H1 (cell line): ENCODE data around the gene CHST1. TPM values are rescaled to one million over a fixed set of nuclear protein-coding genes. Genes with fewer than 3 reads are reported as not detected.

Experiments used
- CTCF ChIA-PET: fragments of 300-600 bp; sonication (Branson Sonifier 250); formaldehyde crosslinking; loops from one replicate; lab custom pipeline; 2021; ENCODE audit not compliant: partially characterized antibody; lab: Charles Lee
- POLR2A ChIA-PET: fragments of 300-600 bp; sonication (Branson Sonifier 250); formaldehyde crosslinking; loops from one replicate; lab custom pipeline; 2021; ENCODE audit warnings: inconsistent platforms; ENCODE audit not compliant: partially characterized antibody; lab: Charles Lee
- DNase-seq, 2 experiments: peaks; one replicate each; pipeline versions ENCODE4 v3.0.0 to v3.0.0-alpha.2; 2010 to 2022; ENCODE audit warnings: low spot score in 2 of 2, low read depth in 1 of 2, mixed read lengths in 1 of 2
- FAIRE-seq: peaks from 2 replicates; lab custom pipeline; 2011; peaks lifted over from hg19 to GRCh38; lab: Jason Lieb, UNC
- H2AFZ ChIP-seq: 2 replicates; pipeline ENCODE4 v1.8.1; 2012; ENCODE audit warnings: low read length, inconsistent platforms
- H2AK5ac ChIP-seq: 2 replicates; pipeline ENCODE4 v1.6.1; 2013; ENCODE audit warnings: low read depth, low read length
- H2BK120ac ChIP-seq: replicated peaks from 2 replicates; pipeline ENCODE3; 2013; ENCODE audit warnings: low read depth, low read length, inconsistent platforms
- H2BK12ac ChIP-seq: 2 replicates; pipeline ENCODE4 v1.6.1; 2013; ENCODE audit warnings: low read depth, low read length
- H2BK15ac ChIP-seq: 2 replicates; pipeline ENCODE4 v1.6.1; 2013; ENCODE audit warnings: low read length
- H2BK20ac ChIP-seq: 2 replicates; pipeline ENCODE4 v1.6.1; 2013; ENCODE audit warnings: low read length
- H2BK5ac ChIP-seq: 2 replicates; pipeline ENCODE4 v1.6.1; 2013; ENCODE audit warnings: low read depth, low read length
- H3K14ac ChIP-seq: 2 replicates; pipeline ENCODE4 v1.6.1; 2013; ENCODE audit warnings: inconsistent platforms; ENCODE audit not compliant: insufficient read length
- H3K18ac ChIP-seq: 2 replicates; pipeline ENCODE4 v1.6.1; 2013; ENCODE audit warnings: low read length; ENCODE audit errors: extremely low read depth
- H3K23ac ChIP-seq: 2 replicates; pipeline ENCODE4 v1.6.1; 2013; ENCODE audit warnings: inconsistent platforms; ENCODE audit not compliant: insufficient read length
- H3K23me2 ChIP-seq: 2 replicates; pipeline ENCODE4 v1.6.1; 2013; ENCODE audit warnings: low read depth, low read length
- H3K27ac ChIP-seq: 2 replicates; pipeline ENCODE4 v1.6.1; 2011; ENCODE audit warnings: low read depth, low read length, inconsistent platforms
- H3K27me3 ChIP-seq, 4 experiments: replicated peaks in 1 of 4; 1 replicate in 1 of 4; 2 replicates in 3 of 4; pipeline versions ENCODE4 v1.6.1 to v1.8.1; 2011 to 2013; ENCODE audit warnings: low read length in 3 of 4, mild to moderate bottlenecking in 3 of 4, inconsistent platforms in 2 of 4, mixed read lengths in 2 of 4, moderate library complexity in 1 of 4; ENCODE audit not compliant: control insufficient read depth in 3 of 4, insufficient read depth in 3 of 4; ENCODE audit errors: extremely low read depth in 1 of 4
- H3K36me3 ChIP-seq, 4 experiments: 2 replicates each; pipeline versions ENCODE4 v1.6.1 to v1.8.1; 2011 to 2013; ENCODE audit warnings: mild to moderate bottlenecking in 4 of 4, low read length in 3 of 4, moderate library complexity in 2 of 4, control low read depth in 1 of 4, inconsistent platforms in 1 of 4; ENCODE audit not compliant: insufficient read depth in 4 of 4, control insufficient read depth in 2 of 4
- H3K4ac ChIP-seq: replicated peaks from 2 replicates; pipeline ENCODE3; 2013; ENCODE audit warnings: low read length, low read depth, mixed read lengths, inconsistent platforms; ENCODE audit not compliant: insufficient read length
- H3K4me1 ChIP-seq, 4 experiments: replicated peaks in 1 of 4; 1 replicate in 1 of 4; 2 replicates in 3 of 4; pipeline versions ENCODE4 v1.6.1 to v1.8.1; 2011 to 2013; ENCODE audit warnings: low read length in 3 of 4, inconsistent platforms in 2 of 4, mixed read lengths in 1 of 4; ENCODE audit not compliant: insufficient read depth in 4 of 4, control insufficient read depth in 3 of 4
- H3K4me2 ChIP-seq, 2 experiments: 2 replicates each; pipeline versions ENCODE4 v1.6.1 to v1.8.1; 2011 to 2013; ENCODE audit warnings: low read depth in 2 of 2, low read length in 2 of 2, control low read depth in 1 of 2, inconsistent platforms in 1 of 2, mild to moderate bottlenecking in 1 of 2; ENCODE audit not compliant: insufficient read depth in 1 of 2
- H3K4me3 ChIP-seq, 4 experiments: fragments of 200-600, 300-600 bp in 1 of 4; sonication (generic), shearing (Covaris generic), sonication (Bioruptor Twin) in 1 of 4; 2 replicates each; pipeline versions ENCODE4 v1.5.1 to v1.8.1; 2011 to 2016; ENCODE audit warnings: low read length in 4 of 4, low read depth in 3 of 4, control low read depth in 2 of 4, inconsistent platforms in 2 of 4, mild to moderate bottlenecking in 2 of 4, mixed read lengths in 1 of 4, moderate library complexity in 1 of 4; ENCODE audit not compliant: insufficient read depth in 2 of 4; ENCODE audit errors: extremely low read depth in 1 of 4
- H3K56ac ChIP-seq: replicated peaks from 2 replicates; pipeline ENCODE3; 2013; ENCODE audit warnings: low read depth, mild to moderate bottlenecking, mixed read lengths, low read length, inconsistent platforms; ENCODE audit not compliant: insufficient read length
- H3K79me1 ChIP-seq: 2 replicates; pipeline ENCODE4 v1.6.1; 2013; ENCODE audit warnings: low read depth, low read length, control low read depth
- H3K79me2 ChIP-seq, 2 experiments: 2 replicates each; pipeline versions ENCODE4 v1.6.1 to v1.8.1; 2012 to 2013; ENCODE audit warnings: low read length in 2 of 2, mild to moderate bottlenecking in 2 of 2, inconsistent platforms in 1 of 2; ENCODE audit not compliant: insufficient read depth in 2 of 2, control insufficient read depth in 1 of 2
- H3K9ac ChIP-seq, 4 experiments: replicated peaks in 1 of 4; 1 replicate in 1 of 4; 2 replicates in 3 of 4; pipeline versions ENCODE4 v1.6.1 to v1.8.1; 2011 to 2013; ENCODE audit warnings: low read depth in 3 of 4, low read length in 3 of 4, control low read depth in 2 of 4, mild to moderate bottlenecking in 2 of 4, moderate library complexity in 2 of 4, inconsistent platforms in 1 of 4; ENCODE audit errors: extremely low read depth in 1 of 4
- H3K9me3 ChIP-seq, 2 experiments: 2 replicates each; pipeline versions ENCODE4 v1.6.1 to v1.8.1; 2012 to 2013; ENCODE audit warnings: mild to moderate bottlenecking in 2 of 2, moderate library complexity in 2 of 2, control low read depth in 1 of 2, inconsistent platforms in 1 of 2, low read depth in 1 of 2, low read length in 1 of 2, mixed read lengths in 1 of 2; ENCODE audit not compliant: insufficient read depth in 2 of 2
- H4K20me1 ChIP-seq, 2 experiments: replicated peaks in 1 of 2; 2 replicates each; pipeline versions ENCODE3 to v1.8.1; 2011 to 2013; ENCODE audit warnings: inconsistent platforms in 2 of 2, low read length in 2 of 2, mild to moderate bottlenecking in 1 of 2; ENCODE audit not compliant: insufficient read depth in 2 of 2, control insufficient read depth in 1 of 2
- H4K5ac ChIP-seq: 2 replicates; pipeline ENCODE4 v1.6.1; 2013; ENCODE audit warnings: low read length, low read depth, mixed read lengths, inconsistent platforms; ENCODE audit not compliant: insufficient read length
- H4K8ac ChIP-seq: 2 replicates; pipeline ENCODE4 v1.8.0; 2013; ENCODE audit warnings: mild to moderate bottlenecking, moderate library complexity, low read length, inconsistent platforms; ENCODE audit not compliant: insufficient read depth; ENCODE audit errors: extremely low read depth
- H4K91ac ChIP-seq: replicated peaks from 2 replicates; pipeline ENCODE3; 2013; ENCODE audit warnings: low read length, mixed read lengths, inconsistent platforms; ENCODE audit not compliant: insufficient read length
- ASH2L ChIP-seq: fragments of 200-600, 300-600 bp; sonication (generic); IDR thresholded peaks from one replicate; pipeline ENCODE4 v1.7.1; 2017; ENCODE audit warnings: low read length
- EP300 ChIP-seq, 2 experiments: IDR thresholded peaks; 1 replicate in 1 of 2; 2 replicates in 1 of 2; pipeline ENCODE4 v1.6.1; 2011 to 2012; ENCODE audit warnings: low read depth in 2 of 2, low read length in 2 of 2, mild to moderate bottlenecking in 2 of 2, borderline replicate concordance in 1 of 2, inconsistent platforms in 1 of 2, moderate library complexity in 1 of 2
- JUN ChIP-seq: IDR thresholded peaks from 2 replicates; pipeline ENCODE4 v1.6.1; 2011; ENCODE audit warnings: low read depth, mild to moderate bottlenecking, improper control_type of control experiment, low read length
- KDM4A ChIP-seq: IDR thresholded peaks from one replicate; pipeline ENCODE4 v1.7.1; 2012; ENCODE audit warnings: low read depth, mild to moderate bottlenecking, moderate library complexity, low read length, inconsistent platforms; ENCODE audit not compliant: severe bottlenecking
- KDM5A ChIP-seq: fragments of 200-600 bp; IDR thresholded peaks from 2 replicates; pipeline ENCODE4 v1.7.1; 2012; ENCODE audit warnings: mild to moderate bottlenecking, low read length, inconsistent platforms, mixed read lengths
- MAFK ChIP-seq: IDR thresholded peaks from 2 replicates; pipeline ENCODE4 v1.6.1; 2012; ENCODE audit warnings: low read depth, mild to moderate bottlenecking, improper control_type of control experiment, low read length
- RAD21 ChIP-seq, 2 experiments: IDR thresholded peaks in 1 of 2; conservative IDR thresholded peaks in 1 of 2; 2 replicates each; pipeline ENCODE4 v1.6.1; 2011; ENCODE audit warnings: low read depth in 2 of 2, low read length in 2 of 2, improper control_type of control experiment in 1 of 2, inconsistent platforms in 1 of 2, mild to moderate bottlenecking in 1 of 2, moderate library complexity in 1 of 2
- SIRT6 ChIP-seq: IDR thresholded peaks from one replicate; pipeline ENCODE4 v1.7.1; 2012; ENCODE audit warnings: low read length, inconsistent platforms
- SP1 ChIP-seq: IDR thresholded peaks from 2 replicates; pipeline ENCODE4 v1.6.1; 2011; ENCODE audit warnings: low read depth, low read length
- SUZ12 ChIP-seq: fragments of 200-600 bp; sonication (generic); IDR thresholded peaks from 2 replicates; pipeline ENCODE4 v1.6.1; 2012; ENCODE audit warnings: mild to moderate bottlenecking, inconsistent platforms, low read length, moderate library complexity, mixed read lengths
- WGBS, 2 experiments: shearing (Covaris generic) in 1 of 2; methylation state at CpG; one replicate each; pipeline versions ENCODE4 v1.1.6 to v1.1.7; 2013 to 2015; ENCODE audit warnings: low lambda C conversion rate in 2 of 2, mixed read lengths in 2 of 2, inconsistent platforms in 1 of 2, low coverage in 1 of 2, missing lambda C conversion rate in 1 of 2; ENCODE audit not compliant: insufficient replicate concordance in 2 of 2, insufficient coverage in 1 of 2, insufficient read length in 1 of 2; ENCODE audit errors: extremely low coverage in 1 of 2, missing lambda C conversion rate in 1 of 2; 5-methylcytosine and 5-hydroxymethylcytosine counted together
- polyA plus RNA-seq, 7 experiments: library from polyadenylated mRNA; depleted of rRNA in 3 of 7; stranded (reverse) in 5 of 7; unstranded in 2 of 7; fragments of >200 nt in 5 of 7; fragments of 200-250 nt in 2 of 7; gene quantifications; 1 replicate in 5 of 7; 2 replicates in 1 of 7; 4 replicates in 1 of 7; pipeline versions ENCODE4 v1.2.1 to v1.2.3, GENCODE V29; 2011 to 2013; ENCODE audit warnings: missing spikeins in 2 of 7, mixed read lengths in 2 of 7
- total RNA-seq: library from RNA; stranded (reverse); fragmentation: NEBNext Ultra II Directional; extraction: Animal tissue kit (Norgen Biotek cat#: 25700); gene quantifications from 2 replicates; pipeline ENCODE4 v1.2.1, GENCODE V29; 2021
- TF ChIP-seq, protein P1 (sequence below), 3 experiments: IDR thresholded peaks; 1 replicate in 2 of 3; 2 replicates in 1 of 3; pipeline versions ENCODE4 v1.5.1 to v1.6.1; 2011; ENCODE audit warnings: low read length in 3 of 3, mild to moderate bottlenecking in 3 of 3, inconsistent platforms in 2 of 3, low read depth in 1 of 3, moderate library complexity in 1 of 3; ENCODE audit not compliant: insufficient read depth in 1 of 3; ENCODE audit errors: control extremely low read depth in 1 of 3

CHST1 gene
- total and polyA plus RNA-seq, 2 of the 8 experiments (the other 6 are each of a cell fraction or from before 2014, with no cell fraction given) = 1.6 to 3.8 TPM

DNA sequence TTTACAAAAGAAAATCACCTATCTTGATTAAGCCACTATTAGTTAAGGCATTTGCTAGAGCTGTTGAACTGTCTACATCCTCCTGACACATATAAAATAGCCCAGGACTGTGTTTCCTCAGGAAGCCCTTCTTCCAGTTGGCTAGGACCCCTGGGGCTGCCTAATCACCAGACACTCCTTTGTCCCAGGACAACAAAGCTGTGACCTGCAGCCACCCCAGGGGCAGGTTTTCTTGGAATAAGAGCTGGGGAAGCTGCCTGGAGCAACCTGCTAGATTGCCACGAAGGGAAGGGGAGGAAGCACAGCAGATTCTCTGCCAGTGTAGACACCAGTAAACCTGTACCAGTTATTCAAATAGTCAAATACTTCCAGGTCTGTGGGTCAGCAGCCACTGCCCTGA is 17.6 kb downstream of the CHST1 start:
- H2BK15ac ChIP-seq = no peak overlapping the region
- peaks cover 0 to 5% (median 0%) of the 10 kb centered on the region in 4 experiments; a peak in 1 of 7 replicates for H3K4me1 ChIP-seq
- H4K91ac ChIP-seq = no peak overlapping the region
- H3K9me3 ChIP-seq = no peaks in the 10 kb centered on the region
- H3K79me2 ChIP-seq = no peaks in the 10 kb centered on the region
- no peak overlapping the region for H3K56ac ChIP-seq
- ChIA-PET POLR2A (no interaction called here), CTCF (interaction anchor here (1.2 to 6.4 kb wide), 5 partner anchors 7 to 277 kb away, joined by 3 to 40 read pairs (median 4); no protein-coding TSS in a partner anchor)
- no peaks in the 10 kb centered on the region for H3K23me2 ChIP-seq
- H2AFZ ChIP-seq = no peak overlapping the region
- no peak overlapping the region for H4K8ac ChIP-seq
- H3K79me1 ChIP-seq = no peaks in the 10 kb centered on the region
- H3K4me3 ChIP-seq = no peak overlapping the region
- H3K14ac ChIP-seq = no peak overlapping the region
- no peak overlapping the region for H4K5ac ChIP-seq
- H4K20me1 ChIP-seq = no peaks in the 10 kb centered on the region
- H3K27me3 ChIP-seq = peaks cover 0 to 2% (median 0%) of the 10 kb centered on the region in 4 experiments; a peak in 2 of 7 replicates
- H2BK20ac ChIP-seq = no peak overlapping the region; the same call in 1 of the 2 replicates
- H2AK5ac ChIP-seq = no peak overlapping the region
- H3K4ac ChIP-seq = no peak overlapping the region
- FAIRE-seq (no peak), DNase-seq (no peak)
- H3K36me3 ChIP-seq = no peaks in the 10 kb centered on the region
- H3K23ac ChIP-seq = no peak overlapping the region
- WGBS, 2 experiments = 33% methylated on average over 1 of the region's 1 CpG; no CpG with 5 or more reads in 1 of the 2 experiments
- H3K27ac ChIP-seq = no peak overlapping the region
- no peak overlapping the region; the same call in 1 of the 2 replicates for H3K18ac ChIP-seq
- no peak overlapping the region for H2BK5ac ChIP-seq
- no peak overlapping the region for H3K9ac ChIP-seq
- no peak overlapping the region for H2BK120ac ChIP-seq
- H3K4me2 ChIP-seq = no peak overlapping the region; a peak in 1 of 4 replicates
- H2BK12ac ChIP-seq = no peak overlapping the region
- no peak for TF ChIP-seq KDM4A
- no peak for TF ChIP-seq SUZ12
- TF ChIP-seq JUN = no peak
- no peak for TF ChIP-seq EP300 (IDR thresholded peaks at IDR 0.05; ENCODE audit: borderline replicate concordance in 1 of 2, low read depth in 2 of 2, low read length in 2 of 2)
- TF ChIP-seq, protein P1, sequence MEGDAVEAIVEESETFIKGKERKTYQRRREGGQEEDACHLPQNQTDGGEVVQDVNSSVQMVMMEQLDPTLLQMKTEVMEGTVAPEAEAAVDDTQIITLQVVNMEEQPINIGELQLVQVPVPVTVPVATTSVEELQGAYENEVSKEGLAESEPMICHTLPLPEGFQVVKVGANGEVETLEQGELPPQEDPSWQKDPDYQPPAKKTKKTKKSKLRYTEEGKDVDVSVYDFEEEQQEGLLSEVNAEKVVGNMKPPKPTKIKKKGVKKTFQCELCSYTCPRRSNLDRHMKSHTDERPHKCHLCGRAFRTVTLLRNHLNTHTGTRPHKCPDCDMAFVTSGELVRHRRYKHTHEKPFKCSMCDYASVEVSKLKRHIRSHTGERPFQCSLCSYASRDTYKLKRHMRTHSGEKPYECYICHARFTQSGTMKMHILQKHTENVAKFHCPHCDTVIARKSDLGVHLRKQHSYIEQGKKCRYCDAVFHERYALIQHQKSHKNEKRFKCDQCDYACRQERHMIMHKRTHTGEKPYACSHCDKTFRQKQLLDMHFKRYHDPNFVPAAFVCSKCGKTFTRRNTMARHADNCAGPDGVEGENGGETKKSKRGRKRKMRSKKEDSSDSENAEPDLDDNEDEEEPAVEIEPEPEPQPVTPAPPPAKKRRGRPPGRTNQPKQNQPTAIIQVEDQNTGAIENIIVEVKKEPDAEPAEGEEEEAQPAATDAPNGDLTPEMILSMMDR (IDR thresholded peaks at IDR 0.05; ENCODE audit: control extremely low read depth in 1 of 3, insufficient read depth in 1 of 3, low read depth in 1 of 3, low read length in 3 of 3) = no peak
- TF ChIP-seq RAD21 (IDR thresholded peaks at IDR 0.05 in 1 of 2, conservative IDR thresholded peaks at IDR 0.05 in 1 of 2; ENCODE audit: low read depth in 2 of 2, low read length in 2 of 2) = no peak
- no peak for TF ChIP-seq KDM5A
- no peak for TF ChIP-seq SP1
- no peak for TF ChIP-seq MAFK
- TF ChIP-seq SIRT6 = no peak
- no peak for TF ChIP-seq ASH2L
